HepG2 (cell line): ENCODE data around the gene ANKS1A. TPM values are rescaled to one million over a fixed set of nuclear protein-coding genes. Genes with fewer than 3 reads are reported as not detected.

ENCODE experiments used
- GPN1 ChIP-seq: sonication (generic); formaldehyde crosslinking; IDR thresholded peaks from 2 replicates; pipeline ENCODE4 v1.5.1; 2020; ENCODE audit warnings: missing genetic modification reagents, borderline replicate concordance
- KDM5B ChIP-seq: sonication (generic); formaldehyde crosslinking; IDR thresholded peaks from 2 replicates; pipeline ENCODE4 v1.4.0; 2020; ENCODE audit warnings: missing genetic modification reagents, mild to moderate bottlenecking, borderline replicate concordance
- MTA3 ChIP-seq: sonication (generic); formaldehyde crosslinking; IDR thresholded peaks from 2 replicates; pipeline ENCODE4 v1.4.0; 2020; ENCODE audit warnings: missing genetic modification reagents
- THAP8 ChIP-seq: sonication (generic); formaldehyde crosslinking; IDR thresholded peaks from 2 replicates; pipeline ENCODE4 v1.5.1; 2020; ENCODE audit warnings: missing genetic modification reagents, mild to moderate bottlenecking, borderline replicate concordance
- ZNF17 ChIP-seq: sonication (generic); formaldehyde crosslinking; IDR thresholded peaks from 2 replicates; pipeline ENCODE4 v1.5.0; 2020; ENCODE audit warnings: mild to moderate bottlenecking, missing genetic modification reagents
- ZNF572 ChIP-seq: sonication (generic); formaldehyde crosslinking; IDR thresholded peaks from 2 replicates; pipeline ENCODE4 v1.5.1; 2020; ENCODE audit warnings: mild to moderate bottlenecking, missing genetic modification reagents
- polyA plus RNA-seq, 8 experiments: library from polyadenylated mRNA; depleted of rRNA in 3 of 8; stranded (reverse) in 7 of 8; unstranded in 1 of 8; fragments of >200 nt; fragmentation: Illumina TruSeq in 4 of 8; extraction: Trizol in 4 of 8; gene quantifications; 2 replicates each; pipeline versions ENCODE4 v1.2.1 to v1.2.3, GENCODE V29; 2011 to 2016; ENCODE audit warnings: low read depth in 4 of 8, missing spikeins in 1 of 8, mixed read lengths in 1 of 8; ENCODE audit not compliant: insufficient read depth in 1 of 8
- total RNA-seq, 5 experiments: library from RNA; depleted of rRNA; stranded (reverse); fragments of >200 nt; fragmentation: Illumina TruSeq; extraction: Trizol; gene quantifications; 2 replicates each; pipeline ENCODE4 v1.2.3, GENCODE V29; 2016; ENCODE audit warnings: low read depth in 1 of 5
- TF ChIP-seq, protein P1 (sequence below), 2 experiments: fragments of 450-650 bp in 1 of 2; sonication (generic) in 1 of 2; formaldehyde crosslinking in 1 of 2; IDR thresholded peaks; 2 replicates each; pipeline versions ENCODE4 v1.6.1 to v1.8.0; 2016 to 2022; ENCODE audit warnings: antibody characterized with exemption in 1 of 2, mild to moderate bottlenecking in 1 of 2, missing genetic modification reagents in 1 of 2

Gene ANKS1A
- total and polyA plus RNA-seq, 2 of the 13 experiments (the other 11 are each of a cell fraction or from before 2014, with no cell fraction given): 7.2 to 15.1 TPM

DNA sequence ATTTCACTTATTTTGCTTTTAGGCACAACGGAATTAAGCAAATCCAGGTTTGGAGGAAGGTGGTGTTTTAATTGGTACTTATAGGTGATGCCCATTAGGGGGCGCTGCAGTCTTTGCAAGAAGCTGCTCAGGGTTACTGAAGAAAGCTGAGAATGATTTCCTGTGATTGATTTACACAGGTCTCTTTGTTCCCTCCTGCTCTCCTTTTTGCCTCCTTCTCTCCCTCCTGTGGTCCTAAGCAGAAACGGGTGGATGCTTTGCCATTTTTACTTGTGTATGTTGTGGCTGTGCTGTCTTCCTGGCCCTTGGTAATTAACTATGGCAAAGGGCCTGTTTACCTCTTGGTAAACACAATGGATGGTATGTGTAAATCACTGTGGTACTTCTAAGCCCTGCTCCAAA, 97.8 kb downstream of the ANKS1A start (continued):
- TF ChIP-seq, protein P1, sequence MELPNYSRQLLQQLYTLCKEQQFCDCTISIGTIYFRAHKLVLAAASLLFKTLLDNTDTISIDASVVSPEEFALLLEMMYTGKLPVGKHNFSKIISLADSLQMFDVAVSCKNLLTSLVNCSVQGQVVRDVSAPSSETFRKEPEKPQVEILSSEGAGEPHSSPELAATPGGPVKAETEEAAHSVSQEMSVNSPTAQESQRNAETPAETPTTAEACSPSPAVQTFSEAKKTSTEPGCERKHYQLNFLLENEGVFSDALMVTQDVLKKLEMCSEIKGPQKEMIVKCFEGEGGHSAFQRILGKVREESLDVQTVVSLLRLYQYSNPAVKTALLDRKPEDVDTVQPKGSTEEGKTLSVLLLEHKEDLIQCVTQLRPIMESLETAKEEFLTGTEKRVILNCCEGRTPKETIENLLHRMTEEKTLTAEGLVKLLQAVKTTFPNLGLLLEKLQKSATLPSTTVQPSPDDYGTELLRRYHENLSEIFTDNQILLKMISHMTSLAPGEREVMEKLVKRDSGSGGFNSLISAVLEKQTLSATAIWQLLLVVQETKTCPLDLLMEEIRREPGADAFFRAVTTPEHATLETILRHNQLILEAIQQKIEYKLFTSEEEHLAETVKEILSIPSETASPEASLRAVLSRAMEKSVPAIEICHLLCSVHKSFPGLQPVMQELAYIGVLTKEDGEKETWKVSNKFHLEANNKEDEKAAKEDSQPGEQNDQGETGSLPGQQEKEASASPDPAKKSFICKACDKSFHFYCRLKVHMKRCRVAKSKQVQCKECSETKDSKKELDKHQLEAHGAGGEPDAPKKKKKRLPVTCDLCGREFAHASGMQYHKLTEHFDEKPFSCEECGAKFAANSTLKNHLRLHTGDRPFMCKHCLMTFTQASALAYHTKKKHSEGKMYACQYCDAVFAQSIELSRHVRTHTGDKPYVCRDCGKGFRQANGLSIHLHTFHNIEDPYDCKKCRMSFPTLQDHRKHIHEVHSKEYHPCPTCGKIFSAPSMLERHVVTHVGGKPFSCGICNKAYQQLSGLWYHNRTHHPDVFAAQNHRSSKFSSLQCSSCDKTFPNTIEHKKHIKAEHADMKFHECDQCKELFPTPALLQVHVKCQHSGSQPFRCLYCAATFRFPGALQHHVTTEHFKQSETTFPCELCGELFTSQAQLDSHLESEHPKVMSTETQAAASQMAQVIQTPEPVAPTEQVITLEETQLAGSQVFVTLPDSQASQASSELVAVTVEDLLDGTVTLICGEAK (IDR thresholded peaks at IDR 0.05): no peak
- TF ChIP-seq, protein P1 (CRISPR knock-in tag; IDR thresholded peaks at IDR 0.05): no peak
- TF ChIP-seq ZNF17 (CRISPR knock-in tag): no peak
- no peak for TF ChIP-seq KDM5B (CRISPR knock-in tag)
- no peak for TF ChIP-seq ZNF572 (CRISPR knock-in tag)
- TF ChIP-seq MTA3 (CRISPR knock-in tag): no peak
- no peak for TF ChIP-seq THAP8 (CRISPR knock-in tag)
- TF ChIP-seq GPN1: no peak
